Mucosa of descending colon (tissue), 3 donors: ENCODE data around the gene THRAP3. TPM values are rescaled to one million over a fixed set of nuclear protein-coding genes. Genes with fewer than 3 reads are reported as not detected.

ENCODE experiments used
- ATAC-seq: fragments of 200-7000 bp; cut with Tn5 transposase; one replicate; pipeline ENCODE4 v1.9.1; 2020; ENCODE audit warnings: mild to moderate bottlenecking, moderate library complexity
- DNase-seq, 3 donors: peaks; one replicate each; pipeline ENCODE4 v3.0.0-alpha.2; 2020
- H3K36me3 ChIP-seq: fragments of 200-600 bp; one replicate; pipeline ENCODE4 v1.8.0; 2021; ENCODE audit warnings: low read depth, mild to moderate bottlenecking
- H3K4me1 ChIP-seq: fragments of 200-600 bp; one replicate; pipeline ENCODE4 v1.8.0; 2021; ENCODE audit warnings: low read depth, mild to moderate bottlenecking
- H3K4me3 ChIP-seq: fragments of 200-600 bp; one replicate; pipeline ENCODE4 v1.8.0; 2021; ENCODE audit warnings: mild to moderate bottlenecking
- H3K9me3 ChIP-seq: fragments of 200-600 bp; one replicate; pipeline ENCODE4 v1.8.0; 2021; ENCODE audit warnings: mild to moderate bottlenecking
- CTCF ChIP-seq: fragments of 200-600 bp; IDR thresholded peaks from one replicate; pipeline ENCODE4 v1.8.0; 2022; ENCODE audit warnings: antibody characterized with exemption, mild to moderate bottlenecking
- intact Hi-C, 2 donors: fragments of 100-400 bp; cut with DNase I in 1 of 2; cut with micrococcal nuclease in 1 of 2; formaldehyde crosslinking; loops; one replicate each; pipeline versions ENCODE4 v1.11.0 to v1.11.1; 2022; cut with DNase I, micrococcal nuclease
- total RNA-seq, 3 donors: library from RNA; stranded (reverse); fragmentation: NEBNext Ultra II Directional in 2 of 3; extraction: Animal tissue kit (Norgen Biotek cat#: 25700) in 2 of 3; gene quantifications; one replicate each; pipeline versions ENCODE4 v1.2.1 to v1.2.4, GENCODE V29; 2021 to 2023
- donor health status: DM: no; HTN: no; CAD: no; lungs with moderate emphysema.
- donor health status: DM: no; HTN: no; CAD: no.
- donor health status: DM: no; HTN: yes; CAD: no.

THRAP3 gene
- total RNA-seq, 3 donors from 2014 or later: 83.0 to 103 (median 85.1) TPM

- TF ChIP-seq CTCF: no peak
- intact Hi-C loops: no loop called here
- Histone ChIP-seq H3K4me1 (no peaks in the 10 kb centered on the region), H3K9me3 (no peaks in the 10 kb centered on the region), H3K4me3 (no peak overlapping the region), H3K36me3 (no peaks in the 10 kb centered on the region)
- no peak for ATAC-seq
- DNase-seq: no peak
These were observed 125.6 kb downstream of the THRAP3 start for GRCh38 chr1:36349839-36350238.

- ATAC-seq (peak; percentile 46), DNase-seq (no peak)
- H3K36me3 ChIP-seq: no peaks in the 10 kb centered on the region
- no peaks in the 10 kb centered on the region for H3K4me1 ChIP-seq
- intact Hi-C loops: no loop called here
- H3K4me3 ChIP-seq: no peak overlapping the region
- H3K9me3 ChIP-seq: no peaks in the 10 kb centered on the region
- no peak for TF ChIP-seq CTCF
These were observed 126.5 kb downstream of the THRAP3 start for GRCh38 chr1:36350659-36351226.

GRCh38 chr1:36351227-36351977 lies 127.2 kb downstream of the THRAP3 start:
- Histone ChIP-seq H3K36me3 (no peaks in the 10 kb centered on the region), H3K4me1 (no peaks in the 10 kb centered on the region), H3K4me3 (no peak overlapping the region), H3K9me3 (no peaks in the 10 kb centered on the region)
- DNase-seq: no peak
- TF ChIP-seq CTCF: no peak
- ATAC-seq: peak; percentile 7
- intact Hi-C loops: no loop called here

GRCh38 chr1:36352125-36352909 lies 128.1 kb downstream of the THRAP3 start:
- intact Hi-C loops: no loop called here
- no peak for DNase-seq

More at GRCh38 chr1:36352125-36352909, 128.1 kb downstream of the THRAP3 start:
- Histone ChIP-seq H3K36me3 (no peaks in the 10 kb centered on the region), H3K4me1 (no peaks in the 10 kb centered on the region), H3K9me3 (no peaks in the 10 kb centered on the region), H3K4me3 (no peak overlapping the region)
- TF ChIP-seq CTCF: no peak
- ATAC-seq: no peak
